ENCODE results near the gene EIF4G1. TPM values are rescaled to one million over a fixed set of nuclear protein-coding genes. Genes with fewer than 3 reads are reported as not detected.

EIF4G1 gene
- polyA plus RNA-seq, 1 donor from 2014 or later, result 66.9 TPM

GRCh38 chr3:184325715-184326369, 11.4 kb downstream of the EIF4G1 start:
- Histone ChIP-seq H3K9me3 (ENCODE audit: low read length) (no peaks in the 10 kb centered on the region), H3K79me2 (replicated peaks; ENCODE audit: insufficient read depth, low read length) (no peaks in the 10 kb centered on the region), H3K9me2 (ENCODE audit: insufficient read depth, low read length) (no peaks in the 10 kb centered on the region), H3K36me3 (ENCODE audit: insufficient read depth, low read length) (peaks cover 4% of the 10 kb centered on the region), H3K27ac (ENCODE audit: low read length) (no peak overlapping the region), H3K9ac (ENCODE audit: low read length) (no peak overlapping the region), H3F3A (ENCODE audit: insufficient read depth, low read length, poor library complexity, severe bottlenecking) (no peaks in the 10 kb centered on the region), H3K27me3 (ENCODE audit: insufficient read depth, low read depth, low read length) (no peaks in the 10 kb centered on the region), H2AFZ (ENCODE audit: low read depth, low read length) (no peak overlapping the region), H3K4me3 (ENCODE audit: low read length) (no peak overlapping the region), H4K20me1 (ENCODE audit: insufficient read depth) (no peaks in the 10 kb centered on the region), H3K4me2 (ENCODE audit: low read length) (no peak overlapping the region)
- TF ChIP-seq TAF1 (IDR thresholded peaks at IDR 0.05; ENCODE audit: low read depth) (no peak), REST (IDR thresholded peaks at IDR 0.05; ENCODE audit: borderline replicate concordance) (no peak), CTCF (IDR thresholded peaks at IDR 0.05; ENCODE audit: poor library complexity, severe bottlenecking) (no peak), EP300 (conservative IDR thresholded peaks at IDR 0.05; ENCODE audit: poor library complexity, severe bottlenecking) (no peak)

- TF ChIP-seq REST (IDR thresholded peaks at IDR 0.05; ENCODE audit: borderline replicate concordance), result no peak
- TF ChIP-seq RAD21 (conservative IDR thresholded peaks at IDR 0.05), result no peak
- TF ChIP-seq POLR2AphosphoS5 (IDR thresholded peaks at IDR 0.05), result no peak
- no peak for TF ChIP-seq EZH2 (IDR thresholded peaks at IDR 0.05; ENCODE audit: borderline replicate concordance, insufficient read depth, low read length, poor library complexity, severe bottlenecking)
- no peak for TF ChIP-seq EP300 (conservative IDR thresholded peaks at IDR 0.05; ENCODE audit: poor library complexity, severe bottlenecking)
- TF ChIP-seq CTCF (IDR thresholded peaks at IDR 0.05; ENCODE audit: poor library complexity, severe bottlenecking), result no peak
- no peaks in the 10 kb centered on the region for H3K9me2 ChIP-seq (ENCODE audit: insufficient read depth, low read length)
- no peaks in the 10 kb centered on the region for H4K20me1 ChIP-seq (ENCODE audit: insufficient read depth)
- no peaks in the 10 kb centered on the region for H3K9me3 ChIP-seq (ENCODE audit: low read length)
- no peak overlapping the region for H3K9ac ChIP-seq (ENCODE audit: low read length)
- no peak overlapping the region for H2AFZ ChIP-seq (ENCODE audit: low read depth, low read length)
- H3K36me3 ChIP-seq (ENCODE audit: insufficient read depth, low read length), result peaks cover 4% of the 10 kb centered on the region
- no peaks in the 10 kb centered on the region for H3K27me3 ChIP-seq (ENCODE audit: insufficient read depth, low read depth, low read length)
- H3K27ac ChIP-seq (ENCODE audit: low read length), result no peak overlapping the region
- H3K79me2 ChIP-seq (replicated peaks; ENCODE audit: insufficient read depth, low read length), result no peaks in the 10 kb centered on the region
- no peak overlapping the region for H3K4me2 ChIP-seq (ENCODE audit: low read length)
- H3K4me3 ChIP-seq (ENCODE audit: low read length), result no peak overlapping the region
- H3F3A ChIP-seq (ENCODE audit: insufficient read depth, low read length, poor library complexity, severe bottlenecking), result no peaks in the 10 kb centered on the region
Observed at GRCh38 chr3:184327171-184327570, 12.8 kb downstream of the EIF4G1 start.

Data from neural cell (in vitro differentiated cells).